Measurements from ENCODE around the gene MRC2. TPM values are rescaled to one million over a fixed set of nuclear protein-coding genes. Genes with fewer than 3 reads are reported as not detected.

MRC2 gene
- total RNA-seq, 2 donors from 2014 or later, result 2.0 to 2.1 TPM

DNA sequence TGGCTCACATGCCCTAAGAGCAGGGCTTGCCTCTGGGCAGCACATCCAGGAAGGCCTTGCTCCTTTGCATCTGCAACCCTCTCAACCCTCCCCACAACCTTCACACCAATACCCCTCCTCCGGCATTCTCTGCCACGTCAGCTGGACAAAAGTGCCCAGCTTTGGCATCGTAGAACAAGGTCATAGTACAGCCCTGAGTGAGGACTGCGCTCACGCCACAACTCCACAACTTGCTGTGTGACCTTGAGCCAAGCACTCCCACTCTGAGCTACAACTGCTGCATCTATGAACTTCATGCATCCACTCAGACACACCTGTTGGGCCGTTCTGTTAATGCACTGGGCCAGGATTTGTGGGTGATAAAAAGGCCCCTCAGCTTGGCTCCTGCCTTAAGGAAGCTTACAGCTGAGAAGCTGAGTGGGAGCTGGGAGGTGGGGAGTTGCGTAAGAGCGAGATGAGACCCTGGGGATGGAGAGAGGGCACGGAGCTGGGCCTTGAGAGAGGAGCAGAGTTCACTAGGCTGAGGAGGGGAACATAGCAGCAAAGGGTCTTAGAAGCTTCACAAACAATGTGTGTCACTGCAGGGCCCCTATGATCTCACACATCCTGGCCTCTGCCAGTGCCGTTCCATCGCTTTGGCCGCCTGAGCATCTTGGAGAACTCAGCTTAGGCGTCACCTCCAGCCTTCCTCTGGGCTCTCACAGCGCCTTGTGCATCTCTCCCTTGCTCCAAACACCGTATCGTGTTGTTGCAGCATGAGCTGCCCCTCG, 8.6 kb upstream of the MRC2 start:
- Mint-ChIP-seq H3K4me1 (ENCODE audit: low read depth in 2 of 2) (peaks cover 0 to 5% of the 10 kb centered on the region in 2 donors), H3K36me3 (peaks cover 9% of the 10 kb centered on the region), H3K27ac (no peak overlapping the region), H3K4me3 (no peak overlapping the region), H3K27me3 (no peaks in the 10 kb centered on the region), H3K9me3 (no peaks in the 10 kb centered on the region)
- no peak for ATAC-seq
- DNase-seq (ENCODE audit: low spot score), result no peak

DNA sequence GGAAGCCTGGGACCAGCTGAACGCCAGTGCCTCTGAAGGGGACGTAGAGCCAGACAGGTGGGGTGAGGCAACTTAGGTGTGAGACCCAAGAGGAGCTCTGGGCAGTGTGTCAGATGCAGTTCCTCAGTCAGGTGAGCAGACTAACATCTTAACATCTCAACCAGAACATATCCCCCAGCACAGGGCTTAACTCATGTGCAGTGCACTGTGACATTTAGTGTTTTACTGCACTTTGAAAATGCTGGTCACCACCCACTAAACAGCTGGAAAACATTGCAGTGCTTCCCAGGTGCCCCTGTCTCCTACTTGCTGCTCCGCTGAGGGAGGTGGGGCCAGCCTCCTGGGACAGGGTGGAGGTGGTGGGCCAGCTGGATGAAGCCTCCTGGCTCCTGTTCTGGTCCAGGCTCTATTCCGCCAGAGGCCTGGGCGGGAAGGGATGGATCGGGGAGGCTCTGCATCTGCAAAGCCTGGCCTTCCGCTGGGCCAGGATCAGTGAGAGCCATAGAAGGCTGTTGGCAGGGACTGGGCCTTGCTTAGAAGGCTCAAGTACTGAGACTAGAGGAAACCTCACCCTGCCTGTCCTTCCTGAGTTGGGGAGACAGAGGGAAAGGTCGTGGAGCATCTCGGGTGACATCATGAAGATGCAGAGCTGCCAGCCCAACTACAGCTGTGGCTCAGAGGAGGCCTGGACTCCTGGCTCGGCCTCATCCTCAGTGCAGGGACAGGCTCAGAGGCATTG, 7.9 kb upstream of the MRC2 start:
- Mint-ChIP-seq H3K4me1 (ENCODE audit: low read depth in 2 of 2) (peaks cover 0 to 5% of the 10 kb centered on the region in 2 donors), H3K36me3 (peaks cover 5% of the 10 kb centered on the region), H3K27me3 (no peaks in the 10 kb centered on the region), H3K9me3 (no peaks in the 10 kb centered on the region), H3K4me3 (no peak overlapping the region), H3K27ac (no peak overlapping the region)
- no peak for DNase-seq (ENCODE audit: low spot score)
- ATAC-seq, result no peak

DNA sequence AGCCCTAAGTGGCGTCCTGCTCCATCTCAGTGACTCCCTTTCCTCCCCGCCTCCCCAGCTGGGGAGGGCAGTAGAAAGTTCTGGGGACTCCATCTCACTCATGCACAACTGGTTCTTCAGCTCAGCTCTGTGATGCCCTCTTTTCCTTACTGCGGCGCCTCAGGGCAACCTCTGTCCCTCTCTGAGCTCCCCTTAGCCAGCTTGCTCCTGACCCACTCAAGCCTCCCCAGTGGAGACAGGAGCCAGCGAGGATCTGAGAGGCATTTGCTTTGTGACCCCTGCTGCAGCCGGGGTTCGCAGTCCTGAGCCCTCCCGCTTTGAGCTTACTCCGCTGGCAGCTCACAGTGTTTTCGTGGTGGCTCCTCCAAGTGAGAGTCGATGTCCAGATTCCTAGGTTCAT, 6.2 kb upstream of the MRC2 start:
- no peak overlapping the region for H3K27ac Mint-ChIP-seq
- no peaks in the 10 kb centered on the region for H3K9me3 Mint-ChIP-seq

DNA sequence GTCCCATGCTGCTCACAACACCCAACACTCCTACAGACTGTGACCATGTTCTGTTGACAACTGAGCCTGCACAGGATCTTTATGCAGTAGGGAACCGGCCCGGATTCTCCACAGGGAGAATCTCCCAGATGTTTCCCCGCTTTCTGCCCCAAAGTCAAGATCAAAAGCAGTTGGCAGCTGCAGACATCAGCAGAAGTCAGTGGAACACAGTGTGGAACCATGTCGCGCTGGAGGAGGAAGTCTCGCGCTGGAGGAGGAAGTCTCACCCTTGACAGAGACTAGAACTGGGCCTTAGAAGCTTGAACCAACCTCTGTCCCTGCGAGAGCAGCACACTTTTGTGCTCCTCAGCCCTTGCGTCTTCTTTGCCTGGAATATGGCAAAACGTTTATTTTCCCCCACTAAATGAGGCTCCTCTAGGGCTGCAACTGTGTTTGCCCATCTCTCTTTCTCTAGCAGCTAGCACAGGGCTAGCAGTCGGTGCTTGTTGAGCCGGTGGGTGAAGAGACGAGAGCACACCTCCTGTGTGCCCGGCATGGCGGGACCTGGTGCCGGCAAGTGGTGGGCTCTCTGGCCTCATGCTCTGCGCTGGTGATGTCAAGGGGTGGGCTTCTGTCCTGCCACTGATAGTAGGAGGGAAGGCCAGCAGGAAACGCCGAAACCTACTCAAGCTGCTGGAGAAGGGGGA, 2.1 kb upstream of the MRC2 start:
- Mint-ChIP-seq H3K27ac (no peak overlapping the region), H3K27me3 (peaks cover 14 to 20% of the 10 kb centered on the region in 2 donors), H3K4me3 (no peak overlapping the region), H3K9me3 (no peaks in the 10 kb centered on the region), H3K36me3 (no peaks in the 10 kb centered on the region), H3K4me1 (ENCODE audit: low read depth in 2 of 2) (peaks cover 5 to 19% of the 10 kb centered on the region in 2 donors)
- DNase-seq (ENCODE audit: low spot score) (no peak), ATAC-seq (no peak)

More for the DNA sequence above, 6.2 kb upstream of the MRC2 start:
- no peak for ATAC-seq
- Mint-ChIP-seq H3K36me3 (no peaks in the 10 kb centered on the region), H3K4me3 (no peak overlapping the region), H3K27me3 (peaks cover 0 to 3% of the 10 kb centered on the region in 2 donors), H3K4me1 (ENCODE audit: low read depth in 2 of 2) (peaks cover 0 to 11% of the 10 kb centered on the region in 2 donors)
- DNase-seq (ENCODE audit: low spot score), result no peak

DNA sequence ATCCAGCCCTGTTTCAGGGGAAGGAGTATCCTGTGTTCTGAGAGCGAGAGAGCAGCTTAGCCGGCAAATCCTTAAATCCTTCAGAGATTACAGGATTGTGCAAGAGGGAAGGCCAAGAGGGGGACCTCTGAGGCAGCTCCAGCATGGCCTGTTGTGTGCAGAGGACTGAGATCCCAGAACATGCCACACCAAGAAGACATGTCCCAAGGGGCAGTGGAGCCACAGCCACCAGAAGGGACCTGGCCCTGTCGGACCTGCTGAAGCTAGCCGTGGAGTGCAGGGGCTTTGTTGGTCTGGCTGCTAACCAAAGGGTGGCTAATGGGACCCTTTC, 1.6 kb upstream of the MRC2 start:
- DNase-seq (ENCODE audit: low spot score), result no peak
- ATAC-seq, result no peak
- Mint-ChIP-seq H3K4me3 (peak overlapping the region; percentile 38), H3K27ac (no peak overlapping the region), H3K9me3 (no peaks in the 10 kb centered on the region), H3K27me3 (peaks cover 16 to 22% of the 10 kb centered on the region in 2 donors), H3K4me1 (ENCODE audit: low read depth in 2 of 2) (peaks cover 5 to 19% of the 10 kb centered on the region in 2 donors), H3K36me3 (no peaks in the 10 kb centered on the region)

DNA sequence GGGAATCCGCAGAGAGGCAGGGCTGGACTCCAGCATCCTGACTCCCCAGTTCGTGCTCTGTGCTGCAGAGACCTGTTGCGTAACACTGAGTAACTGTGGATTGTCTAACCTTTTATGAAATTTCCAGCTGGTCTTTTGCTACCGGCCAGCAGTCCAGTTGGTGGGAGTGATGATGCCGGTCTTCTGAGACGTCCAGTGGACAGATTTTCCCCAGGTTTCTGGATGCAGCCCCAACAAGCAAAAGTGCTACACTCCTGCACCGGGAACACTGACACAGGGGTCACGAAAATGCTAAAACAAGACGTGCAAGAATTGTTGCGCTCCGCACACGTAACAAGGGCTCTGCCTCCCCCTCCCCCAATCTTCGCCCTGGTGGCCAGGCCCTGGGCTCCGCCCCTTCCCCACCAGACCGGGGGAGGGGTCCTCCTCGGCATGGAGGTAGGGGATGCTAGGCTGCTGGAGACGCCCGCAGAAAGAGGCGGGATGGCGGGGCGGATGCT, 701 bp upstream of the MRC2 start:
- H3K4me3 Mint-ChIP-seq, result peak overlapping the region; percentile 38
- peaks cover 16 to 23% of the 10 kb centered on the region in 2 donors for H3K27me3 Mint-ChIP-seq
- H3K9me3 Mint-ChIP-seq, result no peaks in the 10 kb centered on the region
- no peak for ATAC-seq
- peaks cover 5 to 19% of the 10 kb centered on the region in 2 donors for H3K4me1 Mint-ChIP-seq (ENCODE audit: low read depth in 2 of 2)
- H3K36me3 Mint-ChIP-seq, result no peaks in the 10 kb centered on the region
- DNase-seq (ENCODE audit: low spot score), result no peak
- no peak overlapping the region for H3K27ac Mint-ChIP-seq

DNA sequence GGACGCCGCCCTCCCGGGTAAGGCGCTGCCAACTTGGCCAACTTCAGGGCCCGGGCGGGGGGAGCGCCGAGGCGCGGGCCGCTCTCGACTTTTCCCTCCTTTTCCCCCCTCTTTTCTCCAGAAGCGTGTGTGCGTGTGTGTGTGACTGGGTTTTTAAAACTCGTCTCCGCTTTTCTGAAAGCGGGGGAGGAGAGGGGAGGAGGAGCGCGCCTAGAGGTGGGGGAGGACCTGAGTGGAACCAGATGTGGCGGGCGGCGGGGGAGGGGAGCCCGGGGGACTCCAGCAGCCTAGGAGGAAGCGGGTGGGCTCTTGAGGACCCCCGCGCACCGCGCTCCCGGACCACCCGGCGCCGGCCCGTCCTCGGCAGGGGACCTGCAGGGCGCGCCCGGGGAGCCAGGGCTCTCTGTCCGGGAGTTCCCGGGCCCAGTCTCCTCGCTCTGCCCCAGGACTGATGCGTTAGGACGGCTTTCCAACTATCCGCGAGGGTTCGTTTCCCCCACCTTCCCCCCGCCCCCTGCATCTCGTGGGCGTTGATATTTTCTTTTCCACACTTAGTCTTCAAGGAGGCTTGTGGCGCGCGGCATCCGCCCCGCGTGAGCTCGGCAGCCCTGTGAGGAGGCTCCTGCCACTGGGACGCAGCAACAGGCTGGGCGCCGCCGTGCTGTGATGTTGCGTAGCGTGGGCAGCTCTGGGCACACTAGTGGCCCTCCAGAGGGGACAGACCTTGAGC, 599 bp downstream of the MRC2 start:
- ATAC-seq (peak; percentile 20 to 31), DNase-seq (ENCODE audit: low spot score) (no peak)
- Mint-ChIP-seq H3K9me3 (no peaks in the 10 kb centered on the region), H3K4me1 (ENCODE audit: low read depth in 2 of 2) (peaks cover 5 to 19% of the 10 kb centered on the region in 2 donors), H3K27me3 (peaks cover 22 to 28% of the 10 kb centered on the region in 2 donors), H3K4me3 (peak overlapping the region; percentile 79), H3K27ac (no peak overlapping the region), H3K36me3 (no peaks in the 10 kb centered on the region)

DNA sequence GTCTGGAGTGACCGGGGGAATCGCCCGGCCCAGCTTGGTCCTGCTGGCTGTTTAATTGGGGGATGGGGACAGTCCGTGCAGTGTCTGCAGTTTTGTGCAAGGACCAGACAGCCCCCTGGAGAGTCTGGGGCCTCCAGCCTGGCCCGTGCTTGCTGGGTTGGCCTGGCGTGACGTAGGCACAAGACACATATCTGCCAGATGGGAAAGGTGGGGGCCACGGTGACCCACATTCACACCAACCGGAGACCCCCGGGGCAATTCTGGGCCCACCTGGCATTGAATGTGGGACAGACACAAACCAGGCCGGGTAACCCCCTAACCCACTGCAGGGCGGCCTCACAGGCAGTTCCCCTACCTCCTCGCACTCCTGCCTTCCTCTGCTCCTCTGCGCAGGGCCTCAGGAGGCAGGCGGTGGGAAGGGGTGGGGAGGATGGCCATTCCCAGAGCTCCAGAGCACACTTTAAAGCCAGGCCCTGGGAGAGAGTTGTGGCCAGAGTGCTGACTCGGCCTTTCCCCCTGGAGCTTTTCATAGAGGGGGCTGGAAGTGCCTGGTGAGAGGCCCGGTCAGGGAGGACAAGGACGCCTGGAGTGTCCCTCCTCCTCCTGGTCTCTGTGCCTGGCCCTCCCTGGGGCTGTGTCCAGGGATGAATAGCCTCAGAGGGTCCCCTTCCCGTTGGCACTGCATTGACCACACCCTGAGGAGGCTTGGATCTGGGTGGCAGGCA, 1.5 kb downstream of the MRC2 start:
- H3K27ac Mint-ChIP-seq, result no peak overlapping the region
- ATAC-seq, result no peak
- no peaks in the 10 kb centered on the region for H3K36me3 Mint-ChIP-seq
- peak overlapping the region; percentile 79 for H3K4me3 Mint-ChIP-seq
- DNase-seq (ENCODE audit: low spot score), result no peak
- peaks cover 22 to 28% of the 10 kb centered on the region in 2 donors for H3K27me3 Mint-ChIP-seq
- H3K4me1 Mint-ChIP-seq (ENCODE audit: low read depth in 2 of 2), result peaks cover 5 to 19% of the 10 kb centered on the region in 2 donors
- no peaks in the 10 kb centered on the region for H3K9me3 Mint-ChIP-seq

DNA sequence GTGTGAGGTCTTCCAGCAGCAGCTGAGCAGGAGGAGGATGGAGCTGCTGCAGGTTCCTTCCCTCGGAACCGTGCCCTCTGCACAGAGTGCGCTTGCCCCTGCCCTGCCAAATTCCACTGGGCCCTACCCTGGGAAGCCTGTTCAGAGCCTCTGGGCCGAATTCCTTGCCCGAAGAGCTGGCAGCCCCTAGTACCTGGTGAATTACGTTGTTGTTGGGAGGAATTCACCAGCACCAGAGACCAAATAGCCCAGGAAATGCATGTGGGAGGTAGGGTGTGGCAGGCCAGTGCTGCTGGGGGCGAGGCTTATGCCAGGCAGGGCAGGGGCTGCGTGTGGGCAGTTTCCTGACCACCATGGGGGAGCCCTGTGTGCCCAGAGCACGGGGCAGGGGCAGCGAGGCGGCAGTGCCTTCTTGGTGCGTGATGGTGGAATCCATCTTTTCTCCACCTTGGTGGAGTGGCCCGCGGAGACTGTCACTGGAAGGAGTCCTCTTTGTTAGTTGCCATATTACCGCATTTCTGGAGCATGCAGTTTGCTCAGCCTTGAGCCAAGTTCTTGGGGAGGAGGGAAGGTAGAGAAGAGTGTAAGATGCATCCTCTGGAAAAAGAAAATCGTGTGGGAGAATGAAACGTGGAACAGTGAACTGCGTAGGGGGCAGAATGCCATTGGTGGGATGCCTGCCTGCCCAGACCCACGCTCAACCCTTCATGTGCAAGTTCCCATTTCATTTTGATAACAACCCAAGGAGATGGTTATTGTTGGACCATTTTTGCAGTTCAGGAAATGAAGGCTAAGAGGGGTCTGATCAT, 2.3 kb downstream of the MRC2 start:
- Mint-ChIP-seq H3K9me3 (no peaks in the 10 kb centered on the region), H3K4me1 (ENCODE audit: low read depth in 2 of 2) (peaks cover 5 to 19% of the 10 kb centered on the region in 2 donors), H3K36me3 (no peaks in the 10 kb centered on the region), H3K27me3 (peaks cover 22 to 28% of the 10 kb centered on the region in 2 donors), H3K4me3 (no peak overlapping the region), H3K27ac (no peak overlapping the region)
- ATAC-seq, result no peak
- DNase-seq (ENCODE audit: low spot score), result no peak

DNA sequence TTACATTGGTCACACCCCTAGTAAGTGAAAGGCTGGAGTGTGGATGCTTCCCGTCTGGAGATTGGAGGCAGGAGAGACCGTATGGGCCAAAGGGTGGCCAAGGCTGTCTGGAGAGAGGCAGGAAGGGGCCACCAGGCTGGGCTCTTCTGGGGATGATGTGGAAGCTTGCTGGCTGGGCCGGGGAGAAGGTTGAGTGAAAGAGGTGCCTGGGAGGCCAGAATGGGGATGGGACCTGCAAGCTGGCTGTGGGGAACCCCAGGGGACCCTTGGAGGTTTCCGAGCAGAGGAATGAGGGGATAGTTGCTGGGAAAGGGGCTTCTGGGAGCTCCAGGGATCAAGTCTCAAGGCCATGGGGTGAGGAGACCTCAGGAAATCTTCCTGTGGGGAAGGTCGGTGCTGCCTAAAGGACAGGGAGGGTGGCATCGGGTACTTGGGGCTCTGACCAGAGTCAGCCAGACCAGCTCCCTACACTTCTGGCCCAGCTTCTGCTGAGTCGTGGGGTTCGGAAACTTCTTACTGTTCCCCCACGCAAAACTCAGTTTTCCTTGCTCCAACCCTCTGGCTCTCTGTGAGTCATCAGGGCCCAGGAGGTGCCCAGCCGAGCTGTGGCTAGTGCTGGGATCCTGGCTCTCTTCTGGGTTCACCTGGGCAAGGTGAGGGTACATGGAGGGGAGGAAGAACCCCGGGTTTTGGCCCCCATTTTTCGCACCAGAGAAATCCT, 3.1 kb downstream of the MRC2 start:
- peaks cover 22 to 27% of the 10 kb centered on the region in 2 donors for H3K27me3 Mint-ChIP-seq
- no peak overlapping the region for H3K27ac Mint-ChIP-seq
- no peaks in the 10 kb centered on the region for H3K36me3 Mint-ChIP-seq
- H3K4me3 Mint-ChIP-seq, result no peak overlapping the region
- H3K9me3 Mint-ChIP-seq, result no peaks in the 10 kb centered on the region
- ATAC-seq (no peak), DNase-seq (ENCODE audit: low spot score) (no peak)
- peaks cover 5 to 18% of the 10 kb centered on the region in 2 donors for H3K4me1 Mint-ChIP-seq (ENCODE audit: low read depth in 2 of 2)

DNA sequence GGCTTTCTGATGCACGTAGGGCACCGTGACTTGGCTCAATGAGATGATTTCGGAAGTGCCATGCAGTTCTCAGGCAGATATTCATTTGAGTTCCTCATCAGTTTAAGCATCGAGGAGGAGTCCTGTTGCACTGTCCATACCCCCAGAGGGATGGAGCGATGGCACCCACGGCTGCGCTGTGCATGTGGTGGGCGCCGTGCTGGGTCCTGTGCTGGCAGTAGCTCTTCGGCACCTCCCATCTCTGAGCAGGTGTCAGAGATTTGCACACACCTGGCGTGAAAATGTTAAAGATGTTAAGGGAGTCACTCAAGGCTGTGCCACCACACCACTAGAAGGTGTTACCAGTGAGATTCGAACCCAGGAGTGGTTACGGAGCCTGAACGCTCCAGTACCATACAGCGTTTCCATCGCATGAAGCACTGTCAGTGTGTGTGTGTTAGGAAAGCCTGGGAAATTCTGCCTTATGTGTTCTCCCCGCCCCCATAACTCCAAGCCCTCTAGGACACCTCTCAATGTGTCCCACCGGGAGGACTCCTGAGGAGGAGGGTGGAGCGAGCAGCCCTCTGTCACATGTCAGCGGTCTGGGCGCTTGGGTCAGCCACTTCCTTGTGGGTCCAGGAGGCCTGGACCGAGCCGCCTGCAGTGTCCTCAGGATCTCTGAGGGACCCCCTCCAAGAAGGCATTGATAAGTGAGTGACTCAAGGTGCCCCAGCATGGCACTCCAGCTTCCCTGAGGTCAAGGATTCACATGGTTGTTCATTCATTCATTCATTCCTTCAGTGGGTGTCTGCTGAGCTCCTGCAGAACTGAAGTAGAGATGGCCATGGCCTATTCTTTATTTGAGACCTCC, 3.8 kb downstream of the MRC2 start:
- no peaks in the 10 kb centered on the region for H3K36me3 Mint-ChIP-seq
- H3K4me1 Mint-ChIP-seq (ENCODE audit: low read depth in 2 of 2), result peaks cover 5 to 13% of the 10 kb centered on the region in 2 donors
- ATAC-seq (no peak), DNase-seq (ENCODE audit: low spot score) (no peak)
- H3K4me3 Mint-ChIP-seq, result no peak overlapping the region
- H3K9me3 Mint-ChIP-seq, result no peaks in the 10 kb centered on the region
- peaks cover 22 to 25% of the 10 kb centered on the region in 2 donors for H3K27me3 Mint-ChIP-seq
- H3K27ac Mint-ChIP-seq, result no peak overlapping the region
